HEK293 (cell line): ENCODE data around the gene BFAR.

Source experiments
- CTCF ChIA-PET: fragments of 350-600 bp; formaldehyde crosslinking; extraction: SDS; loops from one replicate; lab custom pipeline; 2021; ENCODE audit warnings: antibody characterized with exemption; lab: Yijun Ruan, JAX
- POLR2A ChIA-PET: fragments of 300-600 bp; formaldehyde crosslinking; extraction: SDS; loops from one replicate; lab custom pipeline; 2020; ENCODE audit warnings: antibody characterized with exemption, inconsistent platforms; lab: Yijun Ruan, JAX
- H3K27ac ChIP-seq: fragments of 200-500 bp; sonication (Bioruptor generic); 2 replicates; pipeline ENCODE4 v1.5.1; 2014; ENCODE audit warnings: low read depth, low read length, control low read depth, inconsistent platforms; ENCODE audit errors: extremely low read depth
- H3K36me3 ChIP-seq, 2 experiments: fragments of 200-500 bp in 1 of 2; sonication (Bioruptor generic) in 1 of 2; 1 replicate in 1 of 2; 2 replicates in 1 of 2; pipeline ENCODE4 v1.5.1; 2014 to 2017; ENCODE audit warnings: inconsistent platforms in 2 of 2, low read length in 2 of 2; ENCODE audit not compliant: control insufficient read depth in 2 of 2, insufficient read depth in 1 of 2
- H3K4me1 ChIP-seq: fragments of 200-500 bp; sonication (Bioruptor generic); 2 replicates; pipeline ENCODE4 v1.5.1; 2014; ENCODE audit warnings: mild to moderate bottlenecking, low read length, inconsistent platforms; ENCODE audit not compliant: control insufficient read depth, insufficient read depth
- H3K4me3 ChIP-seq: 2 replicates; pipeline ENCODE4 v1.5.1; 2011; ENCODE audit warnings: low read depth, mild to moderate bottlenecking, control low read depth, low read length, moderate library complexity
- H3K9me3 ChIP-seq: fragments of 200-500 bp; sonication (Bioruptor generic); 2 replicates; pipeline ENCODE4 v1.5.1; 2014; ENCODE audit warnings: low read depth, low read length, inconsistent platforms; ENCODE audit not compliant: control insufficient read depth, insufficient read depth
- CTCF ChIP-seq: fragments of 450-650 bp; formaldehyde crosslinking; IDR thresholded peaks from 2 replicates; pipeline ENCODE4 v1.5.1; 2016; ENCODE audit warnings: missing biosample characterization, missing genetic modification characterization
- FEZF1 ChIP-seq: fragments of 450-650 bp; formaldehyde crosslinking; IDR thresholded peaks from 2 replicates; pipeline ENCODE4 v1.5.1; 2016; ENCODE audit warnings: missing biosample characterization, missing genetic modification characterization
- KLF9 ChIP-seq: fragments of 450-650 bp; formaldehyde crosslinking; IDR thresholded peaks from 2 replicates; pipeline ENCODE4 v1.5.1; 2016; ENCODE audit warnings: missing biosample characterization, missing genetic modification characterization, low read depth
- OSR2 ChIP-seq: fragments of 450-650 bp; formaldehyde crosslinking; IDR thresholded peaks from 2 replicates; pipeline ENCODE4 v1.5.1; 2016; ENCODE audit warnings: missing biosample characterization, missing genetic modification characterization
- ZFP3 ChIP-seq: fragments of 450-650 bp; formaldehyde crosslinking; IDR thresholded peaks from 2 replicates; pipeline ENCODE4 v1.5.1; 2016; ENCODE audit warnings: low read depth, missing biosample characterization, missing genetic modification characterization
- ZNF157 ChIP-seq: fragments of 450-650 bp; formaldehyde crosslinking; IDR thresholded peaks from 2 replicates; pipeline ENCODE4 v1.5.1; 2016; ENCODE audit warnings: missing biosample characterization, missing genetic modification characterization
- ZNF214 ChIP-seq: fragments of 450-650 bp; formaldehyde crosslinking; IDR thresholded peaks from 2 replicates; pipeline ENCODE4 v1.5.1; 2017; ENCODE audit warnings: missing biosample characterization, mild to moderate bottlenecking, missing genetic modification characterization, borderline replicate concordance
- ZNF239 ChIP-seq: fragments of 450-650 bp; formaldehyde crosslinking; IDR thresholded peaks from 2 replicates; pipeline ENCODE4 v1.5.1; 2016; ENCODE audit warnings: missing biosample characterization, missing genetic modification characterization
- ZNF24 ChIP-seq: fragments of 450-650 bp; formaldehyde crosslinking; IDR thresholded peaks from 2 replicates; pipeline ENCODE4 v1.5.1; 2016; ENCODE audit warnings: missing biosample characterization, missing genetic modification characterization
- ZNF366 ChIP-seq: fragments of 450-650 bp; formaldehyde crosslinking; conservative IDR thresholded peaks from 2 replicates; pipeline ENCODE4 v1.5.1; 2016; ENCODE audit warnings: missing biosample characterization, missing genetic modification characterization
- ZNF521 ChIP-seq: fragments of 450-650 bp; formaldehyde crosslinking; IDR thresholded peaks from 2 replicates; pipeline ENCODE4 v1.5.1; 2017; ENCODE audit warnings: missing biosample characterization, mild to moderate bottlenecking, missing genetic modification characterization
- ZNF580 ChIP-seq: fragments of 450-650 bp; formaldehyde crosslinking; IDR thresholded peaks from 2 replicates; pipeline ENCODE4 v1.5.1; 2016; ENCODE audit warnings: missing biosample characterization, missing genetic modification characterization
- ZNF624 ChIP-seq: fragments of 450-650 bp; formaldehyde crosslinking; IDR thresholded peaks from 2 replicates; pipeline ENCODE4 v1.5.1; 2017; ENCODE audit warnings: missing biosample characterization, missing genetic modification characterization
- ZNF626 ChIP-seq: fragments of 450-650 bp; sonication (Bioruptor Pico); formaldehyde crosslinking; IDR thresholded peaks from 2 replicates; pipeline ENCODE4 v1.5.1; 2018; ENCODE audit warnings: missing biosample characterization, missing genetic modification characterization, inconsistent platforms
- ZNF645 ChIP-seq: fragments of 450-650 bp; formaldehyde crosslinking; IDR thresholded peaks from 2 replicates; pipeline ENCODE4; 2016; ENCODE audit warnings: missing biosample characterization, missing genetic modification characterization
- ZNF843 ChIP-seq: fragments of 450-650 bp; formaldehyde crosslinking; IDR thresholded peaks from 2 replicates; pipeline ENCODE4 v1.5.1; 2016; ENCODE audit warnings: missing biosample characterization, missing genetic modification characterization
- ZSCAN18 ChIP-seq: fragments of 450-650 bp; formaldehyde crosslinking; IDR thresholded peaks from 2 replicates; pipeline ENCODE4 v1.5.1; 2016; ENCODE audit warnings: missing biosample characterization, missing genetic modification characterization
- ZXDB ChIP-seq: fragments of 450-650 bp; formaldehyde crosslinking; IDR thresholded peaks from 2 replicates; pipeline ENCODE4 v1.5.1; 2016; ENCODE audit warnings: missing biosample characterization, missing genetic modification characterization
- TF ChIP-seq, protein P1 (sequence below): fragments of 450-650 bp; formaldehyde crosslinking; IDR thresholded peaks from 2 replicates; pipeline ENCODE4 v1.5.0; 2017; ENCODE audit warnings: missing biosample characterization, missing genetic modification characterization, borderline replicate concordance

Gene BFAR

DNA sequence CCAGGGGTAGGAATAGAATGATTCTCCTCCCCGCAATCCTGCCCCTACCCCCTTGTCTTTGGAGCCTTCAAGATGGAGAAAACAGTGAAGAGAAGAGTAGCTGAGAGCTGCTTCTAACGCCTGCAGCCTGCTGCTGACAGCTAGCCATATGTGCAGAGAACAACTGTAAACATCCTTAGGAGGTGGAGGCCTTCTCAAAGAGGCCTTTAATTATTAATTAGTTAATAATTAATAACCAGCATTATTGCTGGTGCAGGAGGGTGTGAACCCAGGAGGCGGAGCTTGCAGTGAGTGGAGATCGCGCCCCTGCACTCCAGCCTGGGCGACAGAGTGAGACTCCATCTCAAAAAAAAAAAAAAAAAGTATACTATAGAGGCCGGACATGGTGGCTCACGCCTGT, 8.5 kb downstream of the BFAR start (continued):
- TF ChIP-seq ZSCAN18 (tag by site-specific recombination): no peak

DNA sequence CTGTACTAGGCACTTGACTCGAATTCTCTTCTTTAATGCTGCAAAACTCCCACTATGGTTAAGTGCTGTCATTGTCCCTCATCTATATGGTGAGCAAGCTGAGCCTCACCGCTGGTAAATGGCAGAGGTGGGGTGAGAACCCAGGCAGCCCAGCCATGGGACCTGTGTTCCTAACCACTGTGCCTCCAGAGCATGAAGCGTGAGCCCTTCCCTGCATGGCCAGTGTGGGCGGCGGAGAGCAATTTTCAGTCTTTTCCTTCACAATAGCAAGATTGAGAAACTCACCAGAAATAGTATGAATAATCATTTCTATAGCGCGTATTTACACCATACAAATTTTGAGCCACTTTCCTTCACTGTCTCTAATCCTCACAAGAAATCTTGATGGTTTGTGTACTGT, 9.2 kb downstream of the BFAR start:
- peaks cover 36 to 54% of the 10 kb centered on the region in 2 experiments; a peak in 2 of 3 replicates for H3K36me3 ChIP-seq
- no peaks in the 10 kb centered on the region for H3K4me1 ChIP-seq
- no peak overlapping the region for H3K27ac ChIP-seq
- H3K9me3 ChIP-seq: no peaks in the 10 kb centered on the region
- no peak overlapping the region for H3K4me3 ChIP-seq
- TF ChIP-seq ZNF157 (no peak), ZNF239 (tag by site-specific recombination) (no peak), KLF9 (tag by site-specific recombination) (no peak), ZNF24 (tag by site-specific recombination) (no peak), CTCF (tag by site-specific recombination) (no peak), ZNF645 (tag by site-specific recombination) (no peak), OSR2 (no peak), ZSCAN18 (tag by site-specific recombination) (no peak), ZNF214 (no peak), ZXDB (tag by site-specific recombination) (no peak), FEZF1 (tag by site-specific recombination) (no peak), ZNF521 (tag by site-specific recombination) (no peak), ZNF366 (tag by site-specific recombination) (no peak)
- TF ChIP-seq, protein P1, sequence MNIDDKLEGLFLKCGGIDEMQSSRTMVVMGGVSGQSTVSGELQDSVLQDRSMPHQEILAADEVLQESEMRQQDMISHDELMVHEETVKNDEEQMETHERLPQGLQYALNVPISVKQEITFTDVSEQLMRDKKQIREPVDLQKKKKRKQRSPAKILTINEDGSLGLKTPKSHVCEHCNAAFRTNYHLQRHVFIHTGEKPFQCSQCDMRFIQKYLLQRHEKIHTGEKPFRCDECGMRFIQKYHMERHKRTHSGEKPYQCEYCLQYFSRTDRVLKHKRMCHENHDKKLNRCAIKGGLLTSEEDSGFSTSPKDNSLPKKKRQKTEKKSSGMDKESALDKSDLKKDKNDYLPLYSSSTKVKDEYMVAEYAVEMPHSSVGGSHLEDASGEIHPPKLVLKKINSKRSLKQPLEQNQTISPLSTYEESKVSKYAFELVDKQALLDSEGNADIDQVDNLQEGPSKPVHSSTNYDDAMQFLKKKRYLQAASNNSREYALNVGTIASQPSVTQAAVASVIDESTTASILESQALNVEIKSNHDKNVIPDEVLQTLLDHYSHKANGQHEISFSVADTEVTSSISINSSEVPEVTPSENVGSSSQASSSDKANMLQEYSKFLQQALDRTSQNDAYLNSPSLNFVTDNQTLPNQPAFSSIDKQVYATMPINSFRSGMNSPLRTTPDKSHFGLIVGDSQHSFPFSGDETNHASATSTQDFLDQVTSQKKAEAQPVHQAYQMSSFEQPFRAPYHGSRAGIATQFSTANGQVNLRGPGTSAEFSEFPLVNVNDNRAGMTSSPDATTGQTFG (tag by site-specific recombination): no peak
- TF ChIP-seq, all 188 proteins: peak for 0
- ChIA-PET POLR2A (interaction anchor here (0.9 kb wide), 1 partner anchor 8 kb away, joined by 3 read pairs; no protein-coding TSS in a partner anchor), CTCF (interaction anchor here (0.5 to 1.2 kb wide), 2 partner anchors 39 to 499 kb away, joined by 3 read pairs; no protein-coding TSS in a partner anchor)

DNA sequence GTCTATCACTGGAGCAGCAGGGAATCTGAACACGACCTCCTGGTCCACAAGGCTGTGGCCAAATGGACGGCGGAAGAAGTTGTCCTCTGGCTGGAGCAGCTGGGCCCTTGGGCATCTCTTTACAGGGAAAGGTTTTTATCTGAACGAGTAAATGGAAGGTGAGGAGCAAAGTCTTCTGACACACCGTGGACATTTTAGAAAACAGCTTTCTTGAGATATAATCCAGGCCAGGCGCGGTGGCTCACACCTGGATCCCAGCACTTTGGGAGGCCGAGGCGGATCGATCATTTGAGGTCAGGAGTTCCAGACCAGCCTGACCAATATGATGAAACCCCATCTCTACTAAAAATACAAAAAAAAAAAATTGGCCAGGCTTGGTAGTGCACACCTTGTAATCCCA, 17.1 kb downstream of the BFAR start:
- CTCF ChIA-PET: interaction anchor here (0.6 kb wide), 1 partner anchor 7 kb away, joined by 3 read pairs; no protein-coding TSS in a partner anchor
- Histone ChIP-seq H3K4me3 (no peak overlapping the region), H3K36me3 (peaks cover 72% of the 10 kb centered on the region in 2 experiments), H3K4me1 (no peaks in the 10 kb centered on the region), H3K27ac (no peak overlapping the region), H3K9me3 (no peaks in the 10 kb centered on the region)
- TF ChIP-seq ZNF624 (tag by site-specific recombination): no peak
- TF ChIP-seq ZFP3 (tag by site-specific recombination): no peak
- TF ChIP-seq ZNF580 (tag by site-specific recombination): no peak
- TF ChIP-seq ZNF626 (tag by site-specific recombination): no peak
- no peak for TF ChIP-seq ZNF843 (tag by site-specific recombination)
- POLR2A ChIA-PET: interaction anchor here (0.6 kb wide), 1 partner anchor 16 kb away, joined by 4 read pairs; no protein-coding TSS in a partner anchor
